ENCODE results near the gene SUPT3H. TPM values are rescaled to one million over a fixed set of nuclear protein-coding genes. Genes with fewer than 3 reads are reported as not detected.

The SUPT3H gene
- total RNA-seq, 2 donors from 2014 or later: 2.5 to 4.5 TPM

GRCh38 chr6:44940367-44940766, 437.4 kb downstream of the SUPT3H start:
- no peaks in the 10 kb centered on the region for H3K36me3 ChIP-seq
- no peak for TF ChIP-seq CTCF (IDR thresholded peaks at IDR 0.05)
- H3K4me3 ChIP-seq: no peak overlapping the region
- no peaks in the 10 kb centered on the region for H3K4me1 ChIP-seq
- H3K9me3 ChIP-seq: peaks cover 0 to 2% of the 10 kb centered on the region in 2 donors
- no peak for DNase-seq (ENCODE audit: low spot score)
- no peaks in the 10 kb centered on the region for H3K27me3 ChIP-seq
- no peak overlapping the region for H3K27ac ChIP-seq

GRCh38 chr6:44935693-44936300, 441.9 kb downstream of the SUPT3H start:
- TF ChIP-seq CTCF (IDR thresholded peaks at IDR 0.05): no peak
- Histone ChIP-seq H3K27ac (no peak overlapping the region), H3K36me3 (no peaks in the 10 kb centered on the region)

GRCh38 chr6:44933108-44933507, 444.6 kb downstream of the SUPT3H start:
- DNase-seq (ENCODE audit: low spot score): no peak
- no peak for TF ChIP-seq CTCF (IDR thresholded peaks at IDR 0.05)
- Histone ChIP-seq H3K9me3 (no peaks in the 10 kb centered on the region), H3K4me3 (no peak overlapping the region), H3K27me3 (no peaks in the 10 kb centered on the region), H3K36me3 (no peaks in the 10 kb centered on the region), H3K4me1 (no peaks in the 10 kb centered on the region), H3K27ac (no peak overlapping the region)

More at GRCh38 chr6:44935693-44936300, 441.9 kb downstream of the SUPT3H start:
- Histone ChIP-seq H3K4me3 (no peak overlapping the region), H3K27me3 (no peaks in the 10 kb centered on the region), H3K9me3 (no peaks in the 10 kb centered on the region), H3K4me1 (no peaks in the 10 kb centered on the region)
- no peak for DNase-seq (ENCODE audit: low spot score)

GRCh38 chr6:44932651-44933091, 445.1 kb downstream of the SUPT3H start:
- no peak for TF ChIP-seq CTCF (IDR thresholded peaks at IDR 0.05)
- no peak overlapping the region for H3K4me3 ChIP-seq
- no peaks in the 10 kb centered on the region for H3K9me3 ChIP-seq
- no peaks in the 10 kb centered on the region for H3K36me3 ChIP-seq
- no peak for DNase-seq (ENCODE audit: low spot score)
- H3K4me1 ChIP-seq: no peaks in the 10 kb centered on the region
- H3K27me3 ChIP-seq: no peaks in the 10 kb centered on the region
- H3K27ac ChIP-seq: no peak overlapping the region

GRCh38 chr6:44931385-44931784, 446.3 kb downstream of the SUPT3H start:
- no peak for DNase-seq (ENCODE audit: low spot score)
- Histone ChIP-seq H3K27ac (no peak overlapping the region), H3K4me3 (no peak overlapping the region), H3K9me3 (no peaks in the 10 kb centered on the region), H3K27me3 (no peaks in the 10 kb centered on the region), H3K4me1 (no peaks in the 10 kb centered on the region), H3K36me3 (no peaks in the 10 kb centered on the region)
- TF ChIP-seq CTCF (IDR thresholded peaks at IDR 0.05): no peak

- no peaks in the 10 kb centered on the region for H3K36me3 ChIP-seq
- no peak for TF ChIP-seq CTCF (IDR thresholded peaks at IDR 0.05)
- H3K9me3 ChIP-seq: no peaks in the 10 kb centered on the region
- peaks cover 0 to 4% of the 10 kb centered on the region in 2 donors for H3K4me1 ChIP-seq
- no peak overlapping the region for H3K27ac ChIP-seq
- H3K4me3 ChIP-seq: no peak overlapping the region
- DNase-seq (ENCODE audit: low spot score): no peak
- H3K27me3 ChIP-seq: no peaks in the 10 kb centered on the region
Measured at GRCh38 chr6:44926556-44926955, 451.2 kb downstream of the SUPT3H start.

Data from right atrium auricular region (tissue), 2 donors.